Activated B cell treated with CpG ODN at 0.5 μM for 24 hours (primary cell): ENCODE measurements around the gene MCF2L. TPM values are rescaled to one million over a fixed set of nuclear protein-coding genes. Genes with fewer than 3 reads are reported as not detected.

ENCODE experiments used
- ATAC-seq: fragments of 200-7000 bp; cut with Tn5 transposase; one replicate; pipeline ENCODE4 v1.10.0; 2021; ENCODE audit warnings: low read depth, mild to moderate bottlenecking, moderate library complexity
- CTCF ChIA-PET: fragments of 350-600 bp; sonication (Branson Sonifier 250); formaldehyde crosslinking; loops from one replicate; lab custom pipeline; 2021; ENCODE audit warnings: antibody characterized with exemption; lab: Charles Lee
- POLR2A ChIA-PET: fragments of 350-600 bp; sonication (Branson Sonifier 250); formaldehyde crosslinking; loops from one replicate; lab custom pipeline; 2021; ENCODE audit warnings: antibody characterized with exemption; lab: Charles Lee
- DNase-seq: peaks from one replicate; pipeline ENCODE4 v3.0.0; 2022
- H3K27ac Mint-ChIP-seq: one replicate; pipeline ENCODE4 v1.8.0; 2020; ENCODE audit warnings: mixed read lengths
- H3K27me3 Mint-ChIP-seq: one replicate; pipeline ENCODE4 v1.8.0; 2021; ENCODE audit warnings: mixed read lengths
- H3K36me3 Mint-ChIP-seq: one replicate; pipeline ENCODE4 v1.8.0; 2021; ENCODE audit warnings: low read depth, mixed read lengths
- H3K4me1 Mint-ChIP-seq: one replicate; pipeline ENCODE4 v1.8.0; 2021; ENCODE audit warnings: mixed read lengths
- H3K4me3 Mint-ChIP-seq: one replicate; pipeline ENCODE4 v1.8.0; 2020; ENCODE audit warnings: mild to moderate bottlenecking, mixed read lengths
- H3K9me3 Mint-ChIP-seq: one replicate; pipeline ENCODE4 v1.8.0; 2020; ENCODE audit warnings: mixed read lengths
- intact Hi-C: fragments of 100-400 bp; cut with micrococcal nuclease; formaldehyde crosslinking; loops from one replicate; pipeline ENCODE4 v1.15.1; 2024
- total RNA-seq: library from RNA; stranded (reverse); gene quantifications from 2 replicates; pipeline ENCODE4 v1.2.3, GENCODE V29; 2022
- TF ChIP-seq, protein P1 (sequence below): fragments of 200-600 bp; IDR thresholded peaks from one replicate; pipeline ENCODE4 v1.8.0; 2022; ENCODE audit warnings: antibody characterized with exemption, mild to moderate bottlenecking

The MCF2L gene
- total RNA-seq, 1 donor from 2014 or later = 3.4 TPM

DNA sequence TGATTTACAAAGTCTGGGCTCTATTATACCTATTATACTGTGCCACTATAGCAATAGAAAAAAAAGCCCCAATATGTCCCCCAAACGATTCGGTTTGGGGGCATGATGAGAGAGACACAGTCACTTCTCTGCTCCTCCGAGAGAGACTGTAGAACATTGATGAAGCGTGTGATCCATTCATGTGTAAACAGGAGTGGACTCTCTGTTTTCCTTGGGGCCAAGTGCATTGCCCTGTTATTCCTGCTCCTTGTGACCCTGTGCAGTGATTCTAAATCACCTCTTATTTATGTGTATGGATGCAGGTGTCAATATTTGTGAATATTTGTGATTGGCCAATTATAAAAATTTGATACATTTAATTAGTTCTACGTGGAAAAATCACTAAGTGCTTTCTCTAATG is 170.6 kb downstream of the MCF2L start:
- ATAC-seq (no peak), DNase-seq (no peak)
- H3K36me3 Mint-ChIP-seq = no peaks in the 10 kb centered on the region
- no peaks in the 10 kb centered on the region for H3K4me1 Mint-ChIP-seq
- POLR2A ChIA-PET = no interaction called here
- H3K27me3 Mint-ChIP-seq = peaks cover 6% of the 10 kb centered on the region
- no peak overlapping the region for H3K4me3 Mint-ChIP-seq
- H3K9me3 Mint-ChIP-seq = no peaks in the 10 kb centered on the region
- TF ChIP-seq, protein P1, sequence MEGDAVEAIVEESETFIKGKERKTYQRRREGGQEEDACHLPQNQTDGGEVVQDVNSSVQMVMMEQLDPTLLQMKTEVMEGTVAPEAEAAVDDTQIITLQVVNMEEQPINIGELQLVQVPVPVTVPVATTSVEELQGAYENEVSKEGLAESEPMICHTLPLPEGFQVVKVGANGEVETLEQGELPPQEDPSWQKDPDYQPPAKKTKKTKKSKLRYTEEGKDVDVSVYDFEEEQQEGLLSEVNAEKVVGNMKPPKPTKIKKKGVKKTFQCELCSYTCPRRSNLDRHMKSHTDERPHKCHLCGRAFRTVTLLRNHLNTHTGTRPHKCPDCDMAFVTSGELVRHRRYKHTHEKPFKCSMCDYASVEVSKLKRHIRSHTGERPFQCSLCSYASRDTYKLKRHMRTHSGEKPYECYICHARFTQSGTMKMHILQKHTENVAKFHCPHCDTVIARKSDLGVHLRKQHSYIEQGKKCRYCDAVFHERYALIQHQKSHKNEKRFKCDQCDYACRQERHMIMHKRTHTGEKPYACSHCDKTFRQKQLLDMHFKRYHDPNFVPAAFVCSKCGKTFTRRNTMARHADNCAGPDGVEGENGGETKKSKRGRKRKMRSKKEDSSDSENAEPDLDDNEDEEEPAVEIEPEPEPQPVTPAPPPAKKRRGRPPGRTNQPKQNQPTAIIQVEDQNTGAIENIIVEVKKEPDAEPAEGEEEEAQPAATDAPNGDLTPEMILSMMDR = no peak
- CTCF ChIA-PET = no interaction called here
- no peak overlapping the region for H3K27ac Mint-ChIP-seq
- intact Hi-C loops = no loop called here

DNA sequence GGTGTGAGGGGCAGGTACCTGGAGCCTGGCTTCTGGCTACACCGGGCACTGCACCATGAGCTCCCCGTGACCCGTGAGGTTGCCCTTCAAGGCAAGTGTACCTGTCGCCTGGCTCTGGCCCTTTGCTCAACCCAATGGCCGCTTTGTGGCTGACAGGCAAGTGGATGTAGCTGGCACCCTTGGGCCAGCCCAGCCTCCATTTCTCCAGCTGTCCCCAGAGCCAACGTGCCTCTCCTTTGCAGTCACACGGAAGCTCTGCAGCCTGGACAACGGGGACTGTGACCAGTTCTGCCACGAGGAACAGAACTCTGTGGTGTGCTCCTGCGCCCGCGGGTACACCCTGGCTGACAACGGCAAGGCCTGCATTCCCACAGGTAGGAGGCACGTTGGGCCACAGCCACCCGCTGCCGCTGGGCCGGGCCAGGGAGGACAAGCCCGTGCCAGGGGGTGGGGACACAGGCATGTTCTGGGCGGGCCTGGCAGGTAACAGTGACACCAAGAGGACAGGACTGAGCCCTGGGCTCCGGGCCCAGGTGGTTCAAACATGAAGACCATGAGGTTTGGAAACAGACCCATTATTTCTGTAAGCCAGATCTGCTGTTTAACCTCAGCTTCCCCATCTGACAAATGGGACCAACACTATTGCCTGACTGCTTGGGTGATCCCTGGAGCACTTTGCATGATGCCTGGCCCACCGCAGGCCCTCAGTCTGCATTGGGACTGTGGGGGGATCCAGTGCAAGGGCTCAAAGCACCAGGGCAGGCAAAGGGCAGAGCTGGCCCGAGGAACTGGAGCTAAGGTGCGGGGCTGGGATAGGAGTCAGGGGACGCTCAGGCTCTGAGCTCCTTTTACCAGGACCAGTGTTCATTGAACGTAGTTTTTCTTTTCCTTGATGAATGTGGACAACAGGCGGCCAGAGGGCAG is 171.9 kb downstream of the MCF2L start:
- H3K27me3 Mint-ChIP-seq = peaks cover 8% of the 10 kb centered on the region
- no peaks in the 10 kb centered on the region for H3K4me1 Mint-ChIP-seq
- ChIA-PET CTCF (no interaction called here), POLR2A (no interaction called here)
- TF ChIP-seq, protein P1 = no peak
- H3K9me3 Mint-ChIP-seq = no peaks in the 10 kb centered on the region
- H3K4me3 Mint-ChIP-seq = no peak overlapping the region
- H3K27ac Mint-ChIP-seq = no peak overlapping the region
- H3K36me3 Mint-ChIP-seq = no peaks in the 10 kb centered on the region
- intact Hi-C loops = no loop called here
- DNase-seq (no peak), ATAC-seq (no peak)

DNA sequence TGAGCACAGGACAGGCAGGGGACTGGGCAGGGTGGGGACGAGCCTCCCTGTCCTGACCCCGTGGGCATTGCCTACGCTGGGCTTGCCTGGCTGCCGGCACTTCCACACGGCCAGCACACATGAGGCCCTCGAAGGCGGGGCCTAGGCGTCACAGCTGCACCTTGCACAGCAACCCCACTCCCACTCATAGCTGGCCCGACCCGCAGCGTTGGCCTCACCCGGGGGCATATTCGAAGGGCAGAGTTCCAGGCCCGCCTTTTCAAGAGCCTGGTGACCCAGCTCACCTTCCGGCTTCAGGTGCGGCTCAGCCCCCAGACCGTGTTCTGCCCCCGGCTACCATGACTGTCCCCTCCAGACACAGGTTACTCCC is 172.6 kb downstream of the MCF2L start:
- Mint-ChIP-seq H3K36me3 (no peaks in the 10 kb centered on the region), H3K27me3 (peaks cover 8% of the 10 kb centered on the region), H3K9me3 (no peaks in the 10 kb centered on the region), H3K4me1 (no peaks in the 10 kb centered on the region), H3K27ac (no peak overlapping the region), H3K4me3 (no peak overlapping the region)
- intact Hi-C loops = no loop called here
- POLR2A ChIA-PET = no interaction called here
- CTCF ChIA-PET = no interaction called here
- ATAC-seq (no peak), DNase-seq (no peak)
- TF ChIP-seq, protein P1 = no peak

DNA sequence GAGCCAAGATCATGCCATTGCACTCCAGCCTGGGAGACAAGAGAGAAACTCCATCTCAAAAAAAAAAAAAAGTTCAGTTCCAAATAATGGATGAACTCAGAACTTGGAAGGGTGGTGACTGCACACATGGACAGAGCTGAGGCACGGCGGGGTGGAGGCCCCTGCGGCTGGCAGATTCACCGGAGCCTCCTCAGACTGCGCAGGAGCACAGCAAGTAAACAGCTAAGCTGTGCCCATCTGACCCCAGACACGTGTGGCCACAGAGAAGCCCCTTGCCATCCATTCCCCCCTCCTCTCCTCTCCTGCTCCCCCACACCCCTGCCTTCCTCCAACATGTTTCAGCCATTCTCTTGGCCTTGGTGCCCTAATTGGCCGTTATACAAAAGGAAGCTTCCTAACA is 173.9 kb downstream of the MCF2L start:
- CTCF ChIA-PET = no interaction called here
- Mint-ChIP-seq H3K27ac (no peak overlapping the region), H3K36me3 (no peaks in the 10 kb centered on the region), H3K4me1 (no peaks in the 10 kb centered on the region), H3K9me3 (no peaks in the 10 kb centered on the region), H3K27me3 (peaks cover 14% of the 10 kb centered on the region), H3K4me3 (no peak overlapping the region)
- intact Hi-C loops = no loop called here
- TF ChIP-seq, protein P1 = no peak
- POLR2A ChIA-PET = no interaction called here
- DNase-seq = no peak
- no peak for ATAC-seq

DNA sequence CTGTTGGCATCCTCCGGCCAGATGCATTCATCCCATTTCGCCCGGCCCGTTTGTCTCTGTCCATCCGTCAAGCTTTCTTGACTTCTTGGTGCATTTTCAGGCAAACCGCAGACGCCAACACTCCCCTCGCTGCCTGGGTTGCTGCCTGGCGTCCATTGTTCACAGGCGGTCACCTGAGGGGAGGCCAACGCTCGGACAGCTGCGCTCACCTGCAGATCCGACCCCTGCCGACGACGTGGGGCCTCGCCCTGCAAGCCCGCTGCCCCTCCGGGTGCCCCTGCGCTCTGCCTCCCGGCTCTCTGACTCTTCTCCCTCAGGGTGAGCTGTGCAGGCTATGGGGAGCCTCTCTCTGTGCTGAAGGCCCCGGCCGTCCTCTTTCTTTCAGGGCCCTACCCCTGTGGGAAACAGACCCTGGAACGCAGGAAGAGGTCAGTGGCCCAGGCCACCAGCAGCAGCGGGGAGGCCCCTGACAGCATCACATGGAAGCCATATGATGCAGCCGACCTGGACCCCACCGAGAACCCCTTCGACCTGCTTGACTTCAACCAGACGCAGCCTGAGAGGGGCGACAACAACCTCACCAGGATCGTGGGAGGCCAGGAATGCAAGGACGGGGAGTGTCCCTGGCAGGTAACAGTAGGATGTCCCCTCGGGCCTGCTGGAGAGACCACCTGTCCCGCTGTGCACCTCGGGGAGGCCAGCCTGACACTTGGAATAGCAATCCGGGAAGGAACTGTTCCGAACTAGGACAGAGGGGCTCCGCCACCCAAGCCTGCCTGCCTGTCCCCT is 174.6 kb downstream of the MCF2L start:
- Mint-ChIP-seq H3K36me3 (no peaks in the 10 kb centered on the region), H3K9me3 (no peaks in the 10 kb centered on the region), H3K4me3 (no peak overlapping the region), H3K4me1 (no peaks in the 10 kb centered on the region), H3K27me3 (peaks cover 14% of the 10 kb centered on the region), H3K27ac (no peak overlapping the region)
- intact Hi-C loops = no loop called here
- ChIA-PET POLR2A (no interaction called here), CTCF (no interaction called here)
- TF ChIP-seq, protein P1 = no peak
- ATAC-seq = no peak
- DNase-seq = no peak
